DMS 273 (cell line): ENCODE measurements around the gene SPOUT1.
"Not testable (repeated sequence)": the region's sequence is repeated elsewhere in the genome, so short reads cannot be mapped to it uniquely, and the experiment has no call there.

Source experiments
- DNase-seq: peaks from one replicate; lab custom pipeline; 2025; ENCODE audit not compliant: unreplicated experiment; lab: John Stamatoyannopoulos, UW

The SPOUT1 gene

GRCh38 chr9:128829477-128830251 is at the start of gene SPOUT1:
SPOUT1 (minus strand) TSS chr9:128829794; CDS start chr9:128829780, 14 bp downstream.
- DNase-seq = peak; percentile 98

- DNase-seq = no peak
Measured at GRCh38 chr9:128877852-128878251, 48.3 kb upstream of the SPOUT1 start.

GRCh38 chr9:128870941-128871265 is 41.3 kb upstream of the SPOUT1 start:
- DNase-seq = not testable (repeated sequence)

GRCh38 chr9:128870128-128870940 is 40.7 kb upstream of the SPOUT1 start:
- DNase-seq = no peak

- peak; percentile 83 for DNase-seq
Measured at GRCh38 chr9:128863647-128864046, 34.1 kb upstream of the SPOUT1 start.

- DNase-seq = no peak
Measured at GRCh38 chr9:128862401-128862851, 32.8 kb upstream of the SPOUT1 start.

GRCh38 chr9:128861501-128861900 is 31.9 kb upstream of the SPOUT1 start:
- DNase-seq = no peak

- DNase-seq = no peak
Measured at GRCh38 chr9:128860937-128861336, 31.3 kb upstream of the SPOUT1 start.

GRCh38 chr9:128858476-128858875 is 28.9 kb upstream of the SPOUT1 start:
- not testable (repeated sequence) for DNase-seq

- DNase-seq = not testable (repeated sequence)
Measured at GRCh38 chr9:128854454-128854853, 24.9 kb upstream of the SPOUT1 start.

GRCh38 chr9:128852646-128853045 is 23.1 kb upstream of the SPOUT1 start:
- not testable (repeated sequence) for DNase-seq

GRCh38 chr9:128851779-128852600 is 22.4 kb upstream of the SPOUT1 start:
- DNase-seq = peak; percentile 59

GRCh38 chr9:128851024-128851423 is 21.4 kb upstream of the SPOUT1 start:
- DNase-seq = not testable (repeated sequence)

- DNase-seq = no peak
Measured at GRCh38 chr9:128847803-128848202, 18.2 kb upstream of the SPOUT1 start.

GRCh38 chr9:128846680-128847030 is 17.1 kb upstream of the SPOUT1 start:
- no peak for DNase-seq

GRCh38 chr9:128845186-128845931 is 15.8 kb upstream of the SPOUT1 start:
- DNase-seq = peak; percentile 91

- not testable (repeated sequence) for DNase-seq
Measured at GRCh38 chr9:128843171-128843570, 13.6 kb upstream of the SPOUT1 start.

GRCh38 chr9:128841694-128842492 is 12.3 kb upstream of the SPOUT1 start:
- no peak for DNase-seq

- DNase-seq = no peak
Measured at GRCh38 chr9:128840524-128840923, 10.9 kb upstream of the SPOUT1 start.

- DNase-seq = no peak
Measured at GRCh38 chr9:128838338-128838737, 8.7 kb upstream of the SPOUT1 start.
